GM04504 (cell line): ENCODE data around the gene KCNS3.

Experiments used
- DNase-seq: peaks from one replicate; pipeline ENCODE4 v3.0.0-alpha.2; 2012; ENCODE audit warnings: low read depth

Gene KCNS3, protein sequence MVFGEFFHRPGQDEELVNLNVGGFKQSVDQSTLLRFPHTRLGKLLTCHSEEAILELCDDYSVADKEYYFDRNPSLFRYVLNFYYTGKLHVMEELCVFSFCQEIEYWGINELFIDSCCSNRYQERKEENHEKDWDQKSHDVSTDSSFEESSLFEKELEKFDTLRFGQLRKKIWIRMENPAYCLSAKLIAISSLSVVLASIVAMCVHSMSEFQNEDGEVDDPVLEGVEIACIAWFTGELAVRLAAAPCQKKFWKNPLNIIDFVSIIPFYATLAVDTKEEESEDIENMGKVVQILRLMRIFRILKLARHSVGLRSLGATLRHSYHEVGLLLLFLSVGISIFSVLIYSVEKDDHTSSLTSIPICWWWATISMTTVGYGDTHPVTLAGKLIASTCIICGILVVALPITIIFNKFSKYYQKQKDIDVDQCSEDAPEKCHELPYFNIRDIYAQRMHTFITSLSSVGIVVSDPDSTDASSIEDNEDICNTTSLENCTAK

DNA sequence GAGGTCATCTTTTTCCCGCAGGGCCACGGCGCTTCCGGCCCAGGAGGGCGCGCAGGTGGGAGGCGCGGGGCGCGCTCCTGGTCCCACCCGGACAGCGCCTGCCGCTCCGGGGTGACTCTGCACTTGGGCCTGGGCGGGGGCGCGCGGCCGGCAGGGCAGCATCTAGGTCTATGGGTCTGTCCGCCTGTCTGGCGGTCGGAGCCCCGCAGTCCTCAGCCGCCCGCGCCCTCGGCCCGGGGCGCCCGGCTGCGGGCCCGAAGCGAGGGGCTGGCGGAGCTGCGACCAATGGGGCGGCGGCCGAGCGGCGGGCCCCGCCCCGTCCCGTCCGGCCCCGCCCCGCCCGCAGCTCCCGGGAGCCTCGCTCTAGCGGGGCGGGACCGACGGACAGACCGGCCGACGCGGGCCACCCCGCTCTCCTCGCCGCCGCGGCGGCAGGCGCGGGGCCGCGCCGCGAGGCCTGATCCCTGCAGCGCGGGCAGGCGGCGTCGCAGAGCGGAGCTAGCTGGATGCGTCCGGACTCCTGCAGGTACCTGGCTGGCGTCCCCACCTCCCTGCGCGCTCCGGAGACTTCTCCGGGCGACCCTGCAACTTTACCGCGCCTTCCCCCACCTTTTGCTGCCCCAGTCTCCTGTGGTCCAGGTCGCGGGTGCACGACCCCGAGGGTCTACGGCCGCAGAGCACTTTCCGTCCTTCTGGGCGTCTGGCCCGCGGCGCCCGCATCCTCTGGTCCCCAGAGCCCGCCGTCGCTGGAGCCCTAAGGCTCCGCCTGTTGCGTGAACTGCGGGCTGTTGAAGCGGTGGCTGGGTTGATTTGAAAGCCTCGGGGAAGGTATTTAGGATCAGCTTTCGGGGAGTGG is at the start of gene KCNS3:
KCNS3 (plus strand) TSS at position 387 of the 856 bp plus-strand sequence. CDS start 52,342 bp downstream, outside the sequence.
- no peak for DNase-seq

- peak; percentile 25 for DNase-seq
Measured at GRCh38 chr2:17830053-17831034, 48.1 kb upstream of the KCNS3 start.

DNA sequence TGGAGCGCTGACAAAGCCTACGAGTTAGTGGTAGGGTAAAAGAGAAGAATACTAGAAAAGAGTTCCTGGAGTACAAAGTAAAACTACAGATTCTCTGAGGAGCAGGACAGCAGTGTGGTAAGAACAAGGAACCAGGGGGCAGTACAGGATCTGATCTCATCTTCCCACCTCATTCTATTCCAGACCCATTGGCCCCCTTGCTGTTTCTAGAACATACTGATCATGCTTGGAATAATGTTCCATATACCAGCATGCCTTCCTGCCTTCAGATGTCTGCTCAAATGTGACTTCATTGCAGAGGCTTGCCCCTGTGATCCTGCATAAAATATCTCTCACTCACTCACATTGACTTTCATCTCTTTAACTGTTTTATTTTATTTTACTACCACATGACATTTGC is 43.0 kb upstream of the KCNS3 start:
- no peak for DNase-seq

GRCh38 chr2:17839959-17840358 is 38.5 kb upstream of the KCNS3 start:
- DNase-seq: no peak

- no peak for DNase-seq
Measured at GRCh38 chr2:17843457-17843856, 35.0 kb upstream of the KCNS3 start.

DNA sequence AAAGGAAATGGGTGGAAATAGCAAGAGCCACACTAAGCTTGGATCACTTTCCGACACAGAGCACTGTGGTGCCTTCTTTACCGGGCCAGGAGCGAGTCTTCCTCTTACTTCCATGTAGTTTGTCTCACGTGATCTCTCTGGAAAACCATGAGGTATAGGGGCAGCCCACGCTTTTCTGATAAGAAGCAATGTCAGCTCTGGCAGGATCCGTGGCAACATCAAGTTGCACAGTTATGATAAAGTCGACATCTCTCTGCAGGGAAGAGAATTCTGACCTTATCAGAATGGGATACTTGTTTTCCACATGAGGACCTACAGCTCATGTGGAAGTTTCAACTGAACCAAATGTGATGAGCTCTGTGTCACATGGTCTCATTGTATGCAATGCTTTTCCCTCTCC is 32.7 kb upstream of the KCNS3 start:
- DNase-seq: no peak

DNA sequence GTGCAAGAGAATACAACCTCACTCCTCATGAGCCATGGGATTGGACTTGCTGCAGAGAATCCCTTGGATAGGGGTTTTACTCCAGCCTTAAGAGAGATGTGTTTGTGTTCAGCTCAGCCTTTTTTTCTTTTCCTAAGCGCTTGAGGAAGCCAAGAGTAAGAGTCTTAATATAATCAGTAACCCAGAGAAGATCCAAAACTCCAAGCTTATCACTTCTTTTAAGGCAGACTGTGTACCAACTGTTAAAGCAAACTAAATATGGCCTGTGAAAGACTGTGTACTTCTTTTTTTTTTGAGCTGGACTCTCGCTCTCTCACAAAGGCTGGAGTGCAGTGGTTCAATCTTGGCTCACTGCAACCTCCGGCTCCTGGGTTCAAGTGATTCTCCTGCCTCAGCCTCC is 31.8 kb upstream of the KCNS3 start:
- no peak for DNase-seq

DNA sequence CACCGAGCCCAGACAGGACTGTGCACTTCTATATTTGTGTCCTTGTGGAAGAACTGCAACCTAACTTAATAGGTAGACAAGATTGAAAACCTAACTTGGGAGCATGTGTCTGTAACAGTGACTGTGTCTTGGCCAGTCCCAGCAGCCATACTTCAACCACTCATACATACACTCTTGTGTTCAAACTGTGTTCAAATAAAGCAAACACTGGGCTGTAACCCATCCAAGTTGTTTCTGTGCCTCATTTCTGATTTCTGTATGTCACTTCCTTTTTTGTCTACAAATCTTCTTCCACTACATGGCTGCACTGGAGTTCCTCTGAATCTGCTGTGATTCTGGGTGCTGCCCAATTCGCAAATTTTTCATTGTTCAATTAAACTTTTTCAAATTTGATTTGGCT is 31.2 kb upstream of the KCNS3 start:
- DNase-seq: no peak

GRCh38 chr2:17849275-17849674 is 29.2 kb upstream of the KCNS3 start:
- no peak for DNase-seq

DNA sequence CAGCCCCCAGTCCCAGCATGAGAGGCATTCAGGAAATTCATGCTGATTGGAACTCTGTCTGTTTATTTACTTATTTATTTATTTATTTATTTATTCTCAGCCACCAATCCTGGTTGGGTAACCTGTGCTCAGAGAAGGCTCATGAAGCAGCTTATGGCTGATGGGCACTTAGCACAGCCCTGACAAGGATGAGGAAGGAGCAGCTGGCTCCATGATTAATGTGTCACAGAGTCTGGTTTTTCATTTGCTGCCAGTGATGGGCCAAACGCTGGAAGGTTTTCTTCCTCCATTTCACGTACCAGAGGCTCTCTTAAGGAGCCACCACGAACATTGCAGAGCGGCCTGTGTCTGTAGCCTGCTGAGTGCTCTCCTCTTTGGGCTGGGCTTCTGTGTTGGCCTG is 28.3 kb upstream of the KCNS3 start:
- DNase-seq: no peak

DNA sequence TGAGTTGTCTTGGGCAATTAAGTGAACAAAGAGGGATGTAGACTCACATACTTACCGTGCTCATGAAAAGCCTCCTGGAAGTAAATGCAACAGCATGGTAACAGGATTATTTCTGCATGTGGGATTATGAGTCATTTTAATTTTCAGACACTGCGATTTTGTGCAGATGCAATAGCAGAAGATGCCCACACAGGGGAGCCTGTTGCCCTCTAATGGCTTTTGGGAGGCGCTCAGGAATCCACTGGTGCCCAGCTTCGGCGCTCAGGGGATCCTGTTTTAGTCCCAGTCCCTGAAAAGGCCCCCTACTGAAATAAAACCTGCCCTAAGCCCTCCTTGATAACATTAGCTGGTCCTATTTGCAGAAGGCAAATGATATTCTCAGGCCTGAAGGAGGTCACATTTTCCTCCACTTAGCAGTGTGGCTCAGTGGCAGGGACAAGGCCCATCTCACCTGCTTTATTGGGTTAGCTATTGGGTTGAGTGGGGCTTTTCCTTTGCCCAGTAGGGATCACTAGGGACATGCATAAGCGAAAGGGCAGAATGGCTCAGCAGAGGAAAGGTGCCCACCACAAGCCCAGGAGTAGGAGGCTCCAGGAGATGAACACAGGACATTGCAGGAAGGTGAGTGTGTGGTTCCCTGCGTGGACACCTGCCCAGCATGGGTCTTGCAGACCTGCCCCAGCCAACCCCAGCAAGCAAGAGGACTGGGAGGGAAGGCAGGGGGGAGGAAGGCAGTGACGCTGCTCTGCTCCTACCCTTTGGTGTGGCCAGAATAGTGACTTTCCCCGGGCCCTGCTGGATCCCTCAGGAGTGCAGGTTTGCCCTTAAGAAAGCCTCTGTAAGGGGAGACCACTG is 26.5 kb upstream of the KCNS3 start:
- DNase-seq: peak; percentile 50

DNA sequence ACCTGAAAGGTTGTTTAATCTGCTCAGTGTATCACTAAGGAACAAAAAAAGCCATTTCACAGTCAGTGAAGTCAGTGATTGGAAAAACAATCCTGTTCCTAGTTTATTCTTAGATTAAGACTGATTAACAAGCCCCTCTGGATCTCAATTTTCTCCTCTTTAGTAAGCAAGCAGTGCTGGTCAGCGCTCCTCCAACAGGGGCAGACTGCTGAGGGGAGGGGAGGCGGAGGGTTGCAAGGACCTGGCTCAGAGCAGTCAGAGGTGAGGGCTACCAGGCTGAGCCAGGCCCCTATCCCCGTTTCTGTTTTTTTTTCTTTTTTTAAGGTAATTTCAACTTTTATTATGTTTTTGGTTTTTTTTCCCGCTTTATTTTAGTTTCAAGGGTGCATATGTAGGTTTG is 24.7 kb upstream of the KCNS3 start:
- no peak for DNase-seq

- no peak for DNase-seq
Measured at GRCh38 chr2:17857021-17857420, 21.4 kb upstream of the KCNS3 start.

DNA sequence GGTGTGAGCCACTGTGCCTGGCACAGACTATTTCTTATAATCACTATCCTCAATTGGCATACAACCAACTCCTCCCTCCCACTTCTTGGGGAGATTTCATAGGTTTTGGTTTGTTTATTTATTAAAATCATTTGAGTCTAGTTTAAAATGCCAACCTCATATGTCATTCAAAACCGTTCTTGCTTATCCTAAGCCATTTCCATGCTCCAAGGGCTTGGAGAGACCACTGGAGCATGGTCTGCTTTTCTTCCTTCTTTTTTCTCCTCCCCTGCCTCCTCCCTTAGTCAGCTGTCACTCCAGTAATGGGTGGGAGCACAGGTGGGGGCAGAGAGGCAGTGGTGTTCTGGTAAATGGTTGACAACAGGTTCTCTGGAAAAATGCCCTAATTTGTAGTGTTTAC is 20.4 kb upstream of the KCNS3 start:
- no peak for DNase-seq

GRCh38 chr2:17863539-17863938 is 14.9 kb upstream of the KCNS3 start:
- DNase-seq: no peak

DNA sequence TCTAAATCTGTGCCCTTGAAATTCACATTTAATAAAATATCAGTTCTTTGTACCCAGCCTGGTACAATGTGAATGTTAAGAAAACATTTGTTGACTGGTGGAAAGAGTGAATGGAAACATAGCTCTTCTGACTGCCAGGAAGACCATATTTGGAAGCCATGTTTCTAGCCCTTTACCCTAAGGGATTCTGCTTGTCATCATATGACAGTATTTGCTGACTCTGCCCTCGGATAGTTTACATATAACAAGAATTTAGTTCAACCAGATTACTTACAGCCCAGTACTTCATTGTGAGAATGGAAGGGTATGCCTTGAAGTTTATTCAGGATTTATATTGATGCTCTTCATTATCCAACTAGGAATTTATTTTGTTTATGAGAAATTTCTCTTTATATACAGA is 13.8 kb upstream of the KCNS3 start:
- no peak for DNase-seq

DNA sequence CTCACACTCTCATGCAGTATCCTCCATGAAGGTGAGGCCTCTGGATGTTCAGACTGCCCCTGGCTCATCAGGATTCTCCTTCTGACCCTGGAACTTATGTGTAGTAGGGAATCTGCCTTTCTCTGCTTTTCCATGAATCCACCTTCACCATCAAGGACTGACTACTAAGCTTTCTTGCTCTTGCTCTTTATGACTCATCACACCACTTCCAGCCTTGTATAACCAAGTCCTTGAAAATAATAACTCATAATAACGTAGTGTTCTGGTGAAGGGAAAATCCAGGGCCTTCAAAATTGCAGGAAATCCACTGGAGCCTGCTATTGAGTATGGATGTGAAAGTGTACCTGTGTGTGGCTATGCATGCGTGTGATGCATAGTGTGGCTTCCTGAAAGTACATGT is 11.3 kb upstream of the KCNS3 start:
- DNase-seq: no peak

- DNase-seq: no peak
Measured at GRCh38 chr2:17869128-17869527, 9.3 kb upstream of the KCNS3 start.

DNA sequence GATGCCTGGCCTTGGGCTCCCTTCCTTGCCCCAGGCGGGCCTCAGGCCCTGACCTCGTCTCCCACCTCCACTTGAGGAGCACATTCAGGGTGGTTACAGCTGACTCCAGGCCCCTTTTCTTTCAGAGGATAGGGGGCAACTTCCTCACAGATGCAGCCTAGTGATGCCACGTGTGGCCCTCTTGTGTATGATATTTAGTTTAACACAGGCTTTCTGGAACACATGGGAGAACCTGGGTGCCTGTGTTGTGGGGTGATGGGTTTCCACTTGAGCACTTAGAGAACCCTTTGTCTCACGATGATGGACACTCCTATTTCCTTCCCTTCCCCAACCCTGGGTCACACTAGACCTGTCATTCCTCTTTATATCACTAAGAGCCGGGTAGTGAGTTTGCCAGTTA is 6.8 kb upstream of the KCNS3 start:
- DNase-seq: no peak

DNA sequence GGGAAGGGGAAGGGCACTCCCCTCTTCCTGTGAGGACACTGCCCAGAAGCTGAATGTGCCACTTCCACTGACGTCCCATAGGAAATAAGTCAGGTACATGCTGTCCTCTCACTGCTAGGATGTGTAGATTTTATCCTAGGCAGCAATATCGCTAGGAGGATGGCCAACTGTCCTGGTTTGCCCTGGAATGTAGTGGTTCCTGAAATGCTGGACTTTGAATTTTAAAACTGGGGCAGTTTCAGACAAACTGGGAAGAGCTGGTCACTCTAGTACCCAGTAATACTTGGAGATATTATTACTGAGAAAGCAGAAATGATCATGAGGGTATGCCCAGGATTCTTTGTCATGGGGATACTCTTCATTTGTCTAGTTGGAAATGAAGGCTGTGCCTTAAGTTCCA is 5.4 kb upstream of the KCNS3 start:
- no peak for DNase-seq

DNA sequence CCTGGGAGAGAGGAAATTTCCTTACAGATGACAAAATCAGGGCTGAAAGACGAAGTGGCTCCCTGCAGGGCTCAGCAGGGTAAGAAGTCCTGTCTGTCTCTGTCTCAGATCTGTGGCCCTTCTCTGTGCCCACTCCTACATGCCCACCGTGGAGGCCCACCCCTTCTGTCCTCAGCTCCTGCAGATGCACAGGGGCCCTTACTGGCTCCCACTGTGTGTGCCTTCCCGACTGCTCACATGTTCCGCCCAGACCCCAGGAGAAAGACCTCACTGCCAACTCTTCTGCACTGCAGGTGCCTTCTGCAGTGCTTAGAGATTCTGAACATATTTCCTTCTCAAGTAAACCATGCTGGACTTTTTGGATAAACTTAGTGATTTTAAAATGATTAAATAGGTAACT is 1.9 kb upstream of the KCNS3 start:
- DNase-seq: no peak
